Cardiac ventricle fibroblast (primary cell): ENCODE measurements around the gene TMEM215. TPM values are rescaled to one million over a fixed set of nuclear protein-coding genes. Genes with fewer than 3 reads are reported as not detected.

Source experiments
- total RNA-seq: library from RNA; depleted of rRNA; stranded (reverse); fragments of >200 nt; gene quantifications from 2 replicates; pipeline ENCODE4 v1.2.3, GENCODE V29; 2015

The TMEM215 gene
- total RNA-seq = not detected in 2 replicates

GRCh38 chr9:32783168-32783891, at the start of gene TMEM215:
TSS of gene TMEM215 (plus strand) at chr9:32783540. CDS start at chr9:32784184, 644 bp downstream.

Other genes with a start within 250 kb of the TMEM215 start
- 2.6 and 7.3 TPM in 2 replicates for gene SMIM27, start 231.2 kb upstream of the TMEM215 start, total RNA-seq
- 16.1 and 16.7 TPM in 2 replicates for gene TOPORS, start 231.0 kb upstream of the TMEM215 start, total RNA-seq
- 26.3 and 45.6 TPM in 2 replicates for gene NDUFB6, start 210.4 kb upstream of the TMEM215 start, total RNA-seq
- not detected in 2 replicates for gene TAF1L, start 147.9 kb upstream of the TMEM215 start, total RNA-seq
- 16.0 and 29.4 TPM in 2 replicates for gene APTX, start 218.1 kb downstream of the TMEM215 start, total RNA-seq
- gene DNAJA1, start 241.7 kb downstream of the TMEM215 start, total RNA-seq = 74.7 and 90.9 TPM in 2 replicates